Measurements from ENCODE around the gene RPS6KA3.

- TF ChIP-seq CTCF (IDR thresholded peaks at IDR 0.05) (no peak), EP300 (IDR thresholded peaks at IDR 0.05) (no peak), POLR2A (IDR thresholded peaks at IDR 0.05) (no peak)
These were observed 49.4 kb downstream of the RPS6KA3 start for GRCh38 chrX:20217271-20217670.
